ENCODE results near the gene OR2H2.

OR2H2 gene

DNA sequence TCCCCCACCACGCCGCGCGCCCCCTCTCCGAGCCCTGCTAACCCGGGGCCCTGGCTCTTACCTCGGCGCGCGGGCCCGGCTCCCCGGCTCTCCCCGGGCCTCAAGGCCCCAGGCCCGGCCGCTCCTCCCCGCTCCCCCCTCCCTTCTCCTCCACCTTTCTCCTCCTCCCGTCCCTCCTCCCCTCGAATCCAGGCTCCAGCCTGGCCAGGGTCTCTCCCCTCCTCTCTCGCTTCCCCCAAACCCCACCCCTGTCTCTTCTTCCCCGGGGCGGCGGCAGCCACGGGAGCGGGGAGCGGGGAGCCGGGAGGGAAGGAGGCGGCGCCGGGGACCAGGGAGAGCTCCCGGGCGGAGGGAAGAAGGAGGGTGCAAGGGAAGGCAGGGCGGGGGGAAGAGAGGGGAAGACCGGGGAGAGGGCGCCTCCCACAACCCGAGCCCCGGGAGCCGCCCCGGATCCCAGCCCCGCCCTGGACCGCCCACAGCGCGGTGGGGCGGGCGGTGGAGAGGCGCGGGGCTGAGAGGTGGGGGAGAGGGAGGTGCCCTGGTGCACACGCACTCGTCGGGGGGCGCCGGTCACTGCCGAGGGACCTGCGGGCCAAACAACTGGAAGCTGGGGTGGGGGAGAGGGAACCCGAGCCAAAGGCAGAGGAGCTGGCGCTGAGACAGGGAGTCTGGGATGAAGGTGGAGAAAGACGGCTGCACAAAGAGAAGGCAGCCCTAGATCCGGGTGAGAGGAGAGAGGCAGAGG is 48.0 kb downstream of the OR2H2 start, which contains the start of gene GABBR1 (continued):
- TF ChIP-seq GFI1B (tag by site-specific recombination; IDR thresholded peaks at IDR 0.05) = no peak
- TF ChIP-seq WT1 (tag by site-specific recombination; IDR thresholded peaks at IDR 0.05) = peak; percentile 85
- TF ChIP-seq ZBTB20 (tag by site-specific recombination; IDR thresholded peaks at IDR 0.05) = peak; percentile 91
- TF ChIP-seq, protein P1, sequence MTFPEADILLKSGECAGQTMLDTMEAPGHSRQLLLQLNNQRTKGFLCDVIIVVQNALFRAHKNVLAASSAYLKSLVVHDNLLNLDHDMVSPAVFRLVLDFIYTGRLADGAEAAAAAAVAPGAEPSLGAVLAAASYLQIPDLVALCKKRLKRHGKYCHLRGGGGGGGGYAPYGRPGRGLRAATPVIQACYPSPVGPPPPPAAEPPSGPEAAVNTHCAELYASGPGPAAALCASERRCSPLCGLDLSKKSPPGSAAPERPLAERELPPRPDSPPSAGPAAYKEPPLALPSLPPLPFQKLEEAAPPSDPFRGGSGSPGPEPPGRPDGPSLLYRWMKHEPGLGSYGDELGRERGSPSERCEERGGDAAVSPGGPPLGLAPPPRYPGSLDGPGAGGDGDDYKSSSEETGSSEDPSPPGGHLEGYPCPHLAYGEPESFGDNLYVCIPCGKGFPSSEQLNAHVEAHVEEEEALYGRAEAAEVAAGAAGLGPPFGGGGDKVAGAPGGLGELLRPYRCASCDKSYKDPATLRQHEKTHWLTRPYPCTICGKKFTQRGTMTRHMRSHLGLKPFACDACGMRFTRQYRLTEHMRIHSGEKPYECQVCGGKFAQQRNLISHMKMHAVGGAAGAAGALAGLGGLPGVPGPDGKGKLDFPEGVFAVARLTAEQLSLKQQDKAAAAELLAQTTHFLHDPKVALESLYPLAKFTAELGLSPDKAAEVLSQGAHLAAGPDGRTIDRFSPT (tag by site-specific recombination; IDR thresholded peaks at IDR 0.05) = no peak
- TF ChIP-seq SP7 (tag by site-specific recombination; IDR thresholded peaks at IDR 0.05) = peak; percentile 73
- TF ChIP-seq, protein P2, sequence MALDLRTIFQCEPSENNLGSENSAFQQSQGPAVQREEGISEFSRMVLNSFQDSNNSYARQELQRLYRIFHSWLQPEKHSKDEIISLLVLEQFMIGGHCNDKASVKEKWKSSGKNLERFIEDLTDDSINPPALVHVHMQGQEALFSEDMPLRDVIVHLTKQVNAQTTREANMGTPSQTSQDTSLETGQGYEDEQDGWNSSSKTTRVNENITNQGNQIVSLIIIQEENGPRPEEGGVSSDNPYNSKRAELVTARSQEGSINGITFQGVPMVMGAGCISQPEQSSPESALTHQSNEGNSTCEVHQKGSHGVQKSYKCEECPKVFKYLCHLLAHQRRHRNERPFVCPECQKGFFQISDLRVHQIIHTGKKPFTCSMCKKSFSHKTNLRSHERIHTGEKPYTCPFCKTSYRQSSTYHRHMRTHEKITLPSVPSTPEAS (tag by site-specific recombination; IDR thresholded peaks at IDR 0.05) = no peak
- TF ChIP-seq KLF8 (tag by site-specific recombination; IDR thresholded peaks at IDR 0.05) = peak; percentile 96
- peak; percentile 89 for TF ChIP-seq ZBTB8A (tag by site-specific recombination; IDR thresholded peaks at IDR 0.05)
- TF ChIP-seq ZNF660 (tag by site-specific recombination; IDR thresholded peaks at IDR 0.05) = no peak; the same call in 1 of the 2 replicates
- TF ChIP-seq ZNF529 (tag by site-specific recombination; IDR thresholded peaks at IDR 0.05; ENCODE audit: insufficient replicate concordance) = no peak
- TF ChIP-seq ZNF341 (tag by site-specific recombination; IDR thresholded peaks at IDR 0.05; ENCODE audit: low read depth) = peak; percentile 86
- TF ChIP-seq GLIS2 (tag by site-specific recombination; IDR thresholded peaks at IDR 0.05) = peak; percentile 95
- TF ChIP-seq ZXDB (tag by site-specific recombination; IDR thresholded peaks at IDR 0.05) = peak; percentile 46; the same call in 1 of the 2 replicates
- no peak for TF ChIP-seq ZNF302 (tag by site-specific recombination; IDR thresholded peaks at IDR 0.05; ENCODE audit: low read depth)
- TF ChIP-seq ZNF140 (tag by site-specific recombination; IDR thresholded peaks at IDR 0.05) = no peak
- TF ChIP-seq ZNF311 (tag by site-specific recombination; IDR thresholded peaks at IDR 0.05; ENCODE audit: borderline replicate concordance) = no peak
- TF ChIP-seq ZNF76 (tag by site-specific recombination; IDR thresholded peaks at IDR 0.05; ENCODE audit: borderline replicate concordance, low read depth) = peak; percentile 48; the same call in 1 of the 2 replicates
- peak; percentile 93 for TF ChIP-seq KLF7 (tag by site-specific recombination; IDR thresholded peaks at IDR 0.05; ENCODE audit: borderline replicate concordance)

DNA sequence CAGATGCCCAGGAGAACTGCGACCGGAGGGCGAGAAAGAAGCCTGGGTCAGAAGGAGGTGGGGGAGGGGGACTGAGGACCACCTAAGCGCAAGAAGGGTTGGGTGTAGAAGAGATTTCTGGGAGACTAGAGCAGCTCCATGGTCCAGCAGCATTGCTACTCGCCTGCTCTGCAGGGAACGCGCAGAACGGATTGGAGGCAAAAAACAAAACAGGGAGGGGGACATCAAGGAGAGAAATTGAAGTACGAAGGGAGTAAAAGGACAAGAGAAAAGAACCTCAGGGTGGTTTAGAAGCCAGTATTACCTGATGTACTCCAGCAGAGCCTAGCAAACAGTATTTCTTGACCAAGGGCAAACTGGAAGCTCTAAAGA is 48.6 kb downstream of the OR2H2 start:
- Histone ChIP-seq H3K9me3 (ENCODE audit: control insufficient read depth, insufficient read depth, low read depth, low read length) (no peaks in the 10 kb centered on the region), H3K4me1 (ENCODE audit: control insufficient read depth, insufficient read depth, low read length) (peaks cover 4% of the 10 kb centered on the region; the same call in 1 of the 2 replicates), H3K36me3 (ENCODE audit: control insufficient read depth in 2 of 2, insufficient read depth in 1 of 2, low read length in 2 of 2) (peaks cover 0 to 11% of the 10 kb centered on the region in 2 experiments; a peak in 1 of 3 replicates), H3K4me3 (ENCODE audit: low read depth, low read length) (peak overlapping the region; percentile 77), H3K27ac (ENCODE audit: extremely low read depth, low read depth, low read length) (peak overlapping the region; percentile 42; the same call in 1 of the 2 replicates)
- ChIA-PET CTCF (interaction anchor here (0.6 to 2.8 kb wide), 8 partner anchors 14 to 1004 kb away, joined by 3 to 32 read pairs (median 5); no protein-coding TSS in a partner anchor), POLR2A (interaction anchor here (0.5 to 2.2 kb wide), 13 partner anchors 8 to 743 kb away, joined by 3 to 34 read pairs (median 4); no protein-coding TSS in a partner anchor)
- no peak for TF ChIP-seq ZBTB21 (tag by site-specific recombination; IDR thresholded peaks at IDR 0.05)
- TF ChIP-seq WT1 (tag by site-specific recombination; IDR thresholded peaks at IDR 0.05) = no peak
- no peak for TF ChIP-seq ZNF292 (tag by site-specific recombination; IDR thresholded peaks at IDR 0.05; ENCODE audit: borderline replicate concordance, low read depth)
- TF ChIP-seq INSM2 (tag by site-specific recombination; IDR thresholded peaks at IDR 0.05) = no peak
- TF ChIP-seq, protein P3, sequence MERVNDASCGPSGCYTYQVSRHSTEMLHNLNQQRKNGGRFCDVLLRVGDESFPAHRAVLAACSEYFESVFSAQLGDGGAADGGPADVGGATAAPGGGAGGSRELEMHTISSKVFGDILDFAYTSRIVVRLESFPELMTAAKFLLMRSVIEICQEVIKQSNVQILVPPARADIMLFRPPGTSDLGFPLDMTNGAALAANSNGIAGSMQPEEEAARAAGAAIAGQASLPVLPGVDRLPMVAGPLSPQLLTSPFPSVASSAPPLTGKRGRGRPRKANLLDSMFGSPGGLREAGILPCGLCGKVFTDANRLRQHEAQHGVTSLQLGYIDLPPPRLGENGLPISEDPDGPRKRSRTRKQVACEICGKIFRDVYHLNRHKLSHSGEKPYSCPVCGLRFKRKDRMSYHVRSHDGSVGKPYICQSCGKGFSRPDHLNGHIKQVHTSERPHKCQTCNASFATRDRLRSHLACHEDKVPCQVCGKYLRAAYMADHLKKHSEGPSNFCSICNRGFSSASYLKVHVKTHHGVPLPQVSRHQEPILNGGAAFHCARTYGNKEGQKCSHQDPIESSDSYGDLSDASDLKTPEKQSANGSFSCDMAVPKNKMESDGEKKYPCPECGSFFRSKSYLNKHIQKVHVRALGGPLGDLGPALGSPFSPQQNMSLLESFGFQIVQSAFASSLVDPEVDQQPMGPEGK (tag by site-specific recombination; IDR thresholded peaks at IDR 0.05) = no peak
- TF ChIP-seq, protein P4, sequence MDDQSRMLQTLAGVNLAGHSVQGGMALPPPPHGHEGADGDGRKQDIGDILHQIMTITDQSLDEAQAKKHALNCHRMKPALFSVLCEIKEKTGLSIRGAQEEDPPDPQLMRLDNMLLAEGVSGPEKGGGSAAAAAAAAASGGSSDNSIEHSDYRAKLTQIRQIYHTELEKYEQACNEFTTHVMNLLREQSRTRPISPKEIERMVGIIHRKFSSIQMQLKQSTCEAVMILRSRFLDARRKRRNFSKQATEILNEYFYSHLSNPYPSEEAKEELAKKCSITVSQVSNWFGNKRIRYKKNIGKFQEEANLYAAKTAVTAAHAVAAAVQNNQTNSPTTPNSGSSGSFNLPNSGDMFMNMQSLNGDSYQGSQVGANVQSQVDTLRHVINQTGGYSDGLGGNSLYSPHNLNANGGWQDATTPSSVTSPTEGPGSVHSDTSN (CRISPR knock-in tag; IDR thresholded peaks at IDR 0.05) = no peak
- peak; percentile 75 for TF ChIP-seq ZBTB17 (tag by site-specific recombination; IDR thresholded peaks at IDR 0.05)
- TF ChIP-seq ZNF19 (tag by site-specific recombination; IDR thresholded peaks at IDR 0.05; ENCODE audit: low read depth) = no peak
- TF ChIP-seq, protein P5, sequence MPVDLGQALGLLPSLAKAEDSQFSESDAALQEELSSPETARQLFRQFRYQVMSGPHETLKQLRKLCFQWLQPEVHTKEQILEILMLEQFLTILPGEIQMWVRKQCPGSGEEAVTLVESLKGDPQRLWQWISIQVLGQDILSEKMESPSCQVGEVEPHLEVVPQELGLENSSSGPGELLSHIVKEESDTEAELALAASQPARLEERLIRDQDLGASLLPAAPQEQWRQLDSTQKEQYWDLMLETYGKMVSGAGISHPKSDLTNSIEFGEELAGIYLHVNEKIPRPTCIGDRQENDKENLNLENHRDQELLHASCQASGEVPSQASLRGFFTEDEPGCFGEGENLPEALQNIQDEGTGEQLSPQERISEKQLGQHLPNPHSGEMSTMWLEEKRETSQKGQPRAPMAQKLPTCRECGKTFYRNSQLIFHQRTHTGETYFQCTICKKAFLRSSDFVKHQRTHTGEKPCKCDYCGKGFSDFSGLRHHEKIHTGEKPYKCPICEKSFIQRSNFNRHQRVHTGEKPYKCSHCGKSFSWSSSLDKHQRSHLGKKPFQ (tag by site-specific recombination; IDR thresholded peaks at IDR 0.05) = no peak
- no peak for TF ChIP-seq ZNF416 (tag by site-specific recombination; IDR thresholded peaks at IDR 0.05)
